GM12878 (cell line): Measurements from ENCODE around the gene NBPF3.

Experiments used
- EP300 ChIP-seq, 2 experiments: fragments of 150-350 bp in 1 of 2; IDR thresholded peaks; 2 replicates each; pipeline ENCODE4 v1.6.1; 2011 to 2012; ENCODE audit warnings: low read depth in 2 of 2, low read length in 2 of 2, borderline replicate concordance in 1 of 2, improper control_type of control experiment in 1 of 2, inconsistent platforms in 1 of 2; ENCODE audit not compliant: control insufficient read depth in 1 of 2
- POLR2A ChIP-seq: IDR thresholded peaks from 2 replicates; pipeline ENCODE4 v1.6.1; 2011; ENCODE audit warnings: low read depth, mild to moderate bottlenecking, low read length

- TF ChIP-seq EP300 (IDR thresholded peaks at IDR 0.05; ENCODE audit: borderline replicate concordance in 1 of 2, control insufficient read depth in 1 of 2, low read depth in 2 of 2, low read length in 2 of 2) (no peak), POLR2A (no peak)
These were observed 85.4 kb downstream of the NBPF3 start for GRCh38 chr1:21525340-21525717.
